ENCODE data around the gene TBC1D22A.
A peak's percentile ranks its signal among the peaks of the same experiment; 100 is the strongest.
"Not testable (repeated sequence)": the region's sequence is repeated elsewhere in the genome, so short reads cannot be mapped to it uniquely, and the experiment has no call there.

TBC1D22A gene

DNA sequence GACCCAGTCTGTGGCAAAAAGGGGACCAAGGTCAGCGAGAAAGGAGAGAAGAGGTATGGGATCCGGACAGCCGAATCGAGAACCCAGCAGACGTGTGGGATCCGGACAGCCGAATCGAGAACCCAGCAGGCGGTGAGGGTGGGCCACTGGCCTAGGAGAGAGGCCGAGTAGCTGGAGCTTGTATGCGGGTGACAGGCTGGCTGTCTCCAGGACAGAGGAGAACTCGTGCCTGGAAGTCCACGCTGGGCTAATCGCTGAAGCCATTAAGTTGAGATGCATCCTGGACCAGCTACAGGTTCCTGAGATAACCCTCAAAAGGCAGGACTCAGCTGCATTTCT lies 30.4 kb upstream of the TBC1D22A start:
- no peak for TF ChIP-seq ZNF274 (IDR thresholded peaks at IDR 0.05; ENCODE audit: low read depth, low read length)
- no peak overlapping the region for H3K4me3 ChIP-seq (ENCODE audit: low read length)

DNA sequence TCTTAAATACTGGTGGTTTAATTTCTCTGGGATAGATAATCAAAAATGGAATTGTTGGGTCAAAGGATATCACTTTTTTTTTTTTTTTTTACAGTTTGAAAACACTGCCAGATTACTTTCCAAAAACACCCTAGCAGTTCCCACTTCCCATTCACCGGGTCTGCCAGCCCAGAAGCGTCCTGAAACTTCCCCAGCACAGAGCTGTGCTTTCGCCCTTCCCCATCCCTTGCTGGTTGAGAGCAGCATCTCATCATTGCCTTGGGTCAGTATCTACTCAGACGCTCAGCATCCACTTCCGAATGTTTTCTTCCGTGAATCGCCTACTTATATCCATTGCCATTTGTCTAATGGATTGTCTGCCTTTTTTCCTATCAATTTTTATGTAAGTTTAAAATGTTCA lies 29.9 kb upstream of the TBC1D22A start:
- TF ChIP-seq ZNF274 (IDR thresholded peaks at IDR 0.05; ENCODE audit: low read depth, low read length), result no peak
- H3K4me3 ChIP-seq (ENCODE audit: low read length), result no peak overlapping the region

DNA sequence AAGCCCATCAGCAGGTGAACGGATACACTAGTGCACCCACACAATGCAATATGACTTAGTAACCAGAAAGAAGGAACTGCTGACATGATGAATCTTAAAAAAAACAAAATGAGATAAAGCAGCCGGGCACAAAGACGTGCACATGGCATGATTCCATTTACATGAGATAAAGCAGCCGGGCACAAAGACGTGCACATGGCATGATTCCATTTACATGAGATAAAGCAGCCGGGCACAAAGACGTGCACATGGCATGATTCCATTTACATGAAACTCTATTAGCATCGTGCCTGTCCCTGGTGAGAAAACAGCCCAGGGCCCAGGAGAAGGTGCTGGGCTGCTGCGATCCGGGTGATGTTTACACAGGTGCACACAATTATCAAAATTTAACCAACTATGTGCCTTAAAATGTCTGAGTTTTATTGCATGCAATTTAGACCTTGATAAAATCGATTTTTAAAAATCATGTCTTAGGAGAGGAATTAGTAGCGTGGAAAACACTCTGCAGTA lies 28.2 kb upstream of the TBC1D22A start:
- not testable (repeated sequence) for H3K4me3 ChIP-seq (ENCODE audit: low read length)

DNA sequence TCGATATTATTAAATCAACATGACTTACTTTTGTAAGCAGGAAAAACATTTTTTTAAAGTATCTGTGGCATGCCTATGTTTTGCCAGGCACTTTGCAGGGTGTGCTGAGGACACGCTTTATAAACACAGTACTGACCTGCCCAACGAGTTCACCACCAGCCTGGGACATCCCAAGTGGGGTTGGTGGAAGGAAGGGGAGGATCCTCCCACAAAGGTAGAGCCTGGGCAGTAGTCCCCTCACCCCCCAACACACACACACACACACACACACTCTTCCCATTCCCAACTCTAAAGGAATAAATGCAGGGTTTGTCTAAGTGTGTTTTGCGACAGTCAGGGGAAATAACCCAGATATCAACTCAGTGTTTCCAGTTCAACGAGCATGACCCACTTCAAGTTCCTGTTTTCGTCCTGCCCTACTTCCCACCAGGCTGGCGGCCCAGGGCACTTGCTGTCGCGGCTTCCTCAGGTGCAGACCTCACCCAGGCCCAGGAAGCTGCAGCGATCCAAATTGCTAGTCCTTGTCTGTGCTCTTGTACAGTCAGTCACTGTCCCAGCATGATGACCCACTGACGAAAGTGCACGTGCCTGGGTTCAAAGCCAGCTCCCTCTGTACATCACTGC lies 27.5 kb upstream of the TBC1D22A start:
- H3K4me3 ChIP-seq (ENCODE audit: low read length), result peak overlapping the region; percentile 57; the same call in 1 of the 2 replicates
- TF ChIP-seq ZNF274 (IDR thresholded peaks at IDR 0.05; ENCODE audit: low read depth, low read length), result no peak

DNA sequence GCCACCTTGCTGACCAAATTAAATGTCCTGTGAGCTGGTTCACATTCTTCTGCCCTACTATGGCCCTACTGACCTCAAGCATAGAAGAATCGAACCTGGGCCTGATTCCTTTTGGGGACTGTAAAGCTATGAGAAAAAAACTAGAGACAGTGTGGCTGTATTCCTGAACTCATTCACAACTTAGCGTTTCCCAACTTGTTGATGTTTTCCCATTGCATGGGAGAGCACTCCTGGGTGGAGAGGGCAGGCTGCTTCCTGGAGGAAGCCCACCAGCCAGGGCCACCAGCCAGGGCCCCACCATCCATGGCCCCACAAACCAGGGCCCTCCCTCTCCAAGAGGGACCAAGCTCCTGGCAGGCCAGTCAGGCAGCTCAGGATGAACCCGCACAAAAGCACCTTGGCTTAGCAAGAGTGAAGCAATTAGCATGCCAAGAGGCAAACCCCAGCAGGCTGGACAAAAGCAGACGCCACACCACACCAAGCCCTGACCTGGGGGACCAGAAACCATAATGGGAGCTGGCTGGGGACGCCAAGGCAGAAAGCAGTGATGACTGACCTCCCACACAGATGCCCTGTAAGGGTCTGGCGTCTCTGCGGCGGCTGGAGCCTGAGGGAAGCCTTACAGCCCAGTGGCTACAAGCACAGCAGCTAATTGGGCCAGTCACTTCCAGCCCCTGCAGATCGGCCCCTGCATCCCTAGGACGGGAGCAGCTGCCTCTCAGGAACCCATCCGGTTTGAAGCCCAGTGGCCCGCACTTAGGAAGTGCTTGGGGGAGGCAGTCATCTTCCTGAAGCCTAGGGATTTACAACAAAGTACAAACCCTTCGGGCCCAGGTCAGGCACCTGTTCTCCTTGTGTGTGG lies 26.5 kb upstream of the TBC1D22A start:
- peak overlapping the region; percentile 57; the same call in 1 of the 2 replicates for H3K4me3 ChIP-seq (ENCODE audit: low read length)
- TF ChIP-seq ZNF274 (IDR thresholded peaks at IDR 0.05; ENCODE audit: low read depth, low read length), result no peak

DNA sequence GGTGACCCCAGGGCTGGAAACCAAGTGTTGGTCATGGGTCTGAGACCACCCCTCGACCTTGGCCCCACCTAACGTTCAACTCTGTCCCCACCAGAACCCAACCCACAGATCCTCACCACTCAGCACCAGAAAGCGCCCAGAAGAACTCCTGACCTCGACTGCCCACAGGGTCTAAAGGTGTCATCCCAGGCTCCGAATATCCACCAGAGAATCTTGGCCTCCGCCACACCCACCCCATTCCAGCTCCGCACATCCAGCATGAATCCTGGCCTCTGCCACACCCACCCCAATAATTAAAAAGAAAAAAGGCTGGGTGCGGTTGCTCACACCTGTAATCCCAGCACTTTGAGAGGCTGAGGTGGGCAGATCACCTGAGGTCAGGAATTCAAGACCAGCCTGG lies 25.7 kb upstream of the TBC1D22A start:
- H3K4me3 ChIP-seq (ENCODE audit: low read length), result peak overlapping the region; percentile 57; the same call in 1 of the 2 replicates
- TF ChIP-seq ZNF274 (IDR thresholded peaks at IDR 0.05; ENCODE audit: low read depth, low read length), result no peak

DNA sequence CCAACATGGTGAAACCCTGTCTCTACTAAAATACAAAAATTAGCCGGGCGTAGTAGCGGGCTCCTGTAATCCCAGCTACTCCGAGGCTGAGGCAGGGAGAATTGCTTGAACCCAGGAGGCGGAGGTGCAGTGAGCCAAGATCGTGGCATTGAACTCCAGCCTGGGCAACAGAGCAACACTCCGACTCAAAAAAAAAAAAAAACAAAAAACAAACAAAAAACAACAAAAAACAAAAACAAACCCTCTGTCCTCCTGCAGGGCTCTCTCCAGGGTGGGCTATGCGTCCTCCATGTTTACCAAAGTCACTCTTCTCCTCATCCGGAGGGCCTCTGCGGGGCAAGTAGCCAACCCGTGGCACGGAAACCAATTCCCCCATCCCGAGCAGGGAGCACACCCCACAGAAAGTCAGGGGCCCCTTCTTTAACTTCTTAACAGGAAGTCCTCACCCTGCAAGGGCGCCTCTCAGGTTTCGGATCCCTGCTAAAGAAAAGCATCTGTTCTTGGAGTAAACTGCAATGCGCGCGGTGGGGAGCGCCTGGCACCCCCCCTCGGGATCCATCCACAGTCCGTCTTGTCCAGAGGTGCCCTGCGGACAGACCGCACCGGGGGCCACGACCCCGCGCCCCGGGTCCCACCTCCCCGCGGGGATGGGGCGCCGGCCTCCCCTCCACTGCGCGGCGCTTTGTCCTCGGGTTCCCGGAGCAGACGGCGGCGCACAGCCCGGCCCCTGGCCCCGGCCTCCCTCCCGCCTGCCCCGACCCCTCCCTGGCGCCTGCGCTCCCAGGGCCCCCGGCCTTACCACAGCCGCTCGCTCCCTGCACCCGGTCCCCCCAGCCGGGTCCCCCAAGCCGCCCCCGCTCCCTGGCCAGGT lies 25.1 kb upstream of the TBC1D22A start:
- TF ChIP-seq ZNF274 (IDR thresholded peaks at IDR 0.05; ENCODE audit: low read depth, low read length), result no peak
- peak overlapping the region; percentile 57 for H3K4me3 ChIP-seq (ENCODE audit: low read length)

DNA sequence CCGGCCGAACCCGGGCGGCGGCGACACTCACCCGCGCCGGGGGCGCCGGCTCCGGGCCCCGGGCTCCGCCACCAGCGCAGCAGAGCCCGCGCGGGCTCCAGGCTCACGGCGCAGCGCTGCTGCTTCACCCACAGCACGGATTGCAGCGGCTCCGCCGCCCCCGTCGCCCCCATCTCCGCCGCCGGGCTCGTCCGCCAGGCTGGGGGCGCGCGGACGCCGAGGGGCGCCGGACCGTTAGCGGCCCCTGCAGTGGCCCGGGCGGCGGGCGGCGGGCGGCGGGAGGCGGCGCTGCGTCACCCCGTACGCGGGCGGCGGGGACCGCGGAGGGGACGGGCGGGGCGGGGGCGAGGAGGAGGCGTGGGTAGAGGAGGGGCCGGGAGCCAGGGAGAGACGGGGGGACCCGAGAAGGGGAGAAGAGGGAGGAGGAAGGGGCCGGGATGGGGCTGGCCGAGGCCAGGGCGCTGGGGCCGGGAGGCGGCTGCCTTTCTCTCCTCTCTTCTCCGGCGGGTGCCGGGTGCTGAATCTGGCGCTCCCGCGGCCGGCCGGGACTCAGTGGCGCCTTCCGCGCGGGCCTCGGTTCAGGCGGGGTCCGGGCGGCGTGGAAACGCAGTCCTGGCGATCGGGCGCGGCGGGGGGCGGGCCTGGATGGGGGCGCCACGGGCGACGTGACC lies 24.3 kb upstream of the TBC1D22A start, which contains the start of gene CERK:
TSS of gene CERK (minus strand) at position 277 of the 671 bp plus-strand sequence. CDS start at position 173, 104 bp downstream.
- H3K4me3 ChIP-seq (ENCODE audit: low read length), result peak within 1 kb of the TSS; percentile 59
- no peak for TF ChIP-seq ZNF274 (IDR thresholded peaks at IDR 0.05; ENCODE audit: low read depth, low read length)

DNA sequence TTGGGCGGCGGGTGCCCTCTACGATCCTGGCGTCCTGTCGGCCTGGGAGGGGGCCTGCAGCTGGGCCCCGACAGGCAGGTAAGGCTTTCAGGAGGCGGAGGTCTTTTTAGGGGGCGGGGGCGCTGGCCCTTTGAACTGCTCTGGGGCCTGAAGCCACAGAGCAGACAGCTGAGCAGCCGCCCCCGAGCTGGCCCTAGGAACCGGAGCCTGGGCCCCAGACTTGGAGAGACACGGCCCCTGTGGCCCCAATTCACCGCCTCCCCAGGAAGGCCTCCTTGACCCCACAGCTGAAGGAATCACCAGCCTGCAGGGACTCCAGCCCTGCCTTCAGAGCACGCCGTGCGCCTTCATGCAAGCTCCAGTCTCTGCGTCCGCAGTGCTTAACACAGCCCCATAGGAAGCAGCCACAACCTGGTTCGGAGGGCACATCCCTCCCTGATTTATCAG lies 23.8 kb upstream of the TBC1D22A start:
- TF ChIP-seq ZNF274 (IDR thresholded peaks at IDR 0.05; ENCODE audit: low read depth, low read length), result no peak
- H3K4me3 ChIP-seq (ENCODE audit: low read length), result peak overlapping the region; percentile 59; the same call in 1 of the 2 replicates

DNA sequence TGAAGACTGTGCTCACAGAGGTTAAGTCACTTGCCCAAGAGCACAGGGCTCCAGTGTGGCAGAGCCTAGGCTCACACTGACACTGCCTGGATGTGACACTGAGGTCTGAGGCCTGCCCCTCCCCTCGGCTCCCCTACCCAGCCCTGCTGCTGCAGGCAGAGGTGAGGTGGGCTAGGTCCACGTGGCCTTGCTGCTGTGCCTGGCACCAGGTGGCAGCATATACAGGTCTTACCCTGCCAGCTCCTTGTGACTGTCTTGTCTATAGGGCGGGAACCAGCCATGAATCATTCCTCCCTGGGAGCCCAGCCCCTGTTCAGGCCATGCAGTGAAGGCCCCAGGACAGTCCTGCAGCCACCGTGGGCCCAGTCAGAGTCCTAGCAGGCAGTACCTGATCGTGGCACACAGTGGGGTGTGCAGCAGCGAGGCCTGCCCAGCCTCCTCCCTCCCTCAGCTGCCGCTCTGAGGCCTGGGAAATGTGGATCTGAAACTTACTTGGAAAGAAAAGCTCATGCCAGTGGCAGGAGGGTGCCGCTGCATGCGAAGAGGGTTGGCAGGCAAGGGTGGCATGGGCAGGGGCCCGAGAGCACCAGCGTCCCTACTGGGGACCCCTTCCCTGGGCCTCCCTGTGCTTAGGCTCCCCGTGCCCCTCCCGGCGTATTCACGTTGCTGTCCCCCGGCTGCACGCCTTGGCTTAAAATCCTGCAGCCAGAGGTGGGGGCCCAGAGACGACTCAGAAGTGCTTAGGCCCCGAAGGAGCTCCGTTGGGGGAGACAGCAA lies 23.2 kb upstream of the TBC1D22A start:
- TF ChIP-seq ZNF274 (IDR thresholded peaks at IDR 0.05; ENCODE audit: low read depth, low read length), result no peak
- H3K4me3 ChIP-seq (ENCODE audit: low read length), result no peak overlapping the region

DNA sequence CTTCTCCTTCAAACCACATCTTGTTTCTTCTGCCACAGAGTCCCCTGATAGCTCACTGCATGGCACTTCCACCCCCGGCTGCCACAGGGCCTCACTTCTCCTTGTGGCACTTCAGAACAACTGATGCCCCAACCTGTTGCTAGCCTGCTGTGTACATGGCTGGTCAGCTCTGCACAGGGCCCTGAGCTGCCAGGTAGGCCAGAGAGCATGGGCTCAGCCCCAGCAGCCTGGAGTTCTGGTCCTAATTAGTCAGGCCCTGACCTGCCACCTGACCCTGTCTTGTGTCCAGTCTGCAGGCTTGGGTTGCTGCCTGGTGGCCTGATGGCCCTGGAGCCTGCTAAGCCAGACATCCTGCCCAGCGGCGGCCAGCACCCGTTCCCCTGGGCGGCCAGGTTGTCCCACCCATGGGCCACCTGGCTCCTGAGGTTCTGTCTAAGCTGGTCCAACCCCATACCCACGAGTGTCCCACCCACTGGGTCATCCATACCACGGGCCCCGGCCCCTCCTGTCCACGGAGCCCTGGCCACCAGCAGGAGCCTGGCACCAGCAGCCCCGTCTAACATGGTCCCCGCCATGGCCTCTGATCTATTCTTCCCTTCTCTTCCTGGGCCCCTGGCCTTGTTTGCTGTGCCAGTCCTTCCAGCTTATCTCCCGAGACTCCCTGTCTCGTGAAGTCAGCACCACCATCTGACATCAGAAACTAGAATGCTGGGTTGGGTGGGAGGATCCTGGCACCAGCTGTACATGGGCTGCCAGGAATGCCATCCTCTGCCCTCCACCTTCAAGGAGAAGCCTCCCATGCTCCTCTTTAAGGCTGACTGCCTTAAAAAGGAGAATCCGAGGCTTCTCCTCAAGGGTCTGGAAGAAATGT lies 21.3 kb upstream of the TBC1D22A start:
- H3K4me3 ChIP-seq (ENCODE audit: low read length), result no peak overlapping the region
- TF ChIP-seq ZNF274 (IDR thresholded peaks at IDR 0.05; ENCODE audit: low read depth, low read length), result no peak

DNA sequence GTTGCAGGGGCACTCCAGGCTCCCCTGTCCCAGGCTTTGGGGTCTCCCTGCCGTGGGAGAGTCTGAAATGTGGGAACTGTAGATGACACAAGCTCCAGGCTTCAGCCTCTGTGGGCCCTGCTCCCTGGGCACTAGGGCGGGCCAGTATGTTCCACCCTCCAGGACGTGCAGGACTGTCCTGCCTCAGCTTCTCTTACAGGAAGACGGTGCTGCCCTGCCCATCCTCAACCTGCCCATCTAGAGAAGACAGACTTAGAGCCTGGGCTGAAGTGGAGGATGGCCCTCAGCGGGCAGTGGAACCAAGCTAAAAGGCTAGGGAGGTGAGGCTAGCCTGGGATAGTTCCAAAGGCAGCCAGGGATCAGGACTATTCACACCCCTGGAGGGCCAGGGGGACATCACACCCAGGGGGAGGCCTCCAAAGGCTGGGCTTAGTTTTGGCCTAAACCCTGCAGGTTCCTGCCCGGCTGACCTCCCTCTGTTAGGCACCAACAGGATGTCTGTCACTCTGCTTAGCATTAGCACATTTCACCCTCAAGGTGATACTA lies 20.4 kb upstream of the TBC1D22A start:
- TF ChIP-seq ZNF274 (IDR thresholded peaks at IDR 0.05; ENCODE audit: low read depth, low read length), result no peak
- no peak overlapping the region for H3K4me3 ChIP-seq (ENCODE audit: low read length)
